Measurements from ENCODE around the gene HPCAL4. TPM values are rescaled to one million over a fixed set of nuclear protein-coding genes. Genes with fewer than 3 reads are reported as not detected.

Gene HPCAL4
- total RNA-seq, 4 donors from 2014 or later, result 0.14 to 0.16 TPM; not detected in 2

DNA sequence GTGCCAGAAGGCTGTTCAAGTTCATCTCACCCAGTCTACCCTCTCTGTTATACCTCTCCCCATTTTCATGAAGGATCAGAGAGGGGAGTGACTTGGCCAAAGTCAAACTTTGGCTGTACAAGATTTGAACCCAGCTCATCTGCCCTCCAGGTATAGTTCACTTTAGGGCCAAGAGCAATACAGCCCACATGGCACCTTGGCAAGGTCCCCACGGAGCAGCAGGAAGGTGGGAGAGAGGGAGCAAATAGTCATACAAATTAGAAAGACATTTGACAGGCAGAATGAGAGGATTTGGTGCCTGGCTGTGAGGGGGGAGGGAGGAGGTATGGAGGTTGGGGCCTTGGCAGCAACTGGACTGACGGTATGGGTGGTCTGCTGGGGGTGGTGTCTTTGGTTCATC is 1.0 kb downstream of the HPCAL4 start:
- in situ Hi-C loops (cut with MboI; ENCODE audit: low pct_ligation_motif_present in 1 of 4, low pct_unique_long_range_greater_than_20kb in 1 of 4, low sequenced_read_pairs in 3 of 4), result no loop called here
- Histone ChIP-seq H3K4me3 (no peak overlapping the region), H3K36me3 (no peaks in the 10 kb centered on the region), H3K27me3 (peaks cover 91% of the 10 kb centered on the region), H3K9me3 (no peaks in the 10 kb centered on the region), H3K4me1 (peaks cover 0 to 19% (median 18%) of the 10 kb centered on the region in 4 donors), H3K27ac (no peak overlapping the region)
- no peak for DNase-seq
- no peak for TF ChIP-seq POLR2AphosphoS5 (IDR thresholded peaks at IDR 0.05)
- TF ChIP-seq EP300 (IDR thresholded peaks at IDR 0.05; ENCODE audit: low read depth), result no peak
- no peak for TF ChIP-seq POLR2A (IDR thresholded peaks at IDR 0.05)
- TF ChIP-seq, protein P1, sequence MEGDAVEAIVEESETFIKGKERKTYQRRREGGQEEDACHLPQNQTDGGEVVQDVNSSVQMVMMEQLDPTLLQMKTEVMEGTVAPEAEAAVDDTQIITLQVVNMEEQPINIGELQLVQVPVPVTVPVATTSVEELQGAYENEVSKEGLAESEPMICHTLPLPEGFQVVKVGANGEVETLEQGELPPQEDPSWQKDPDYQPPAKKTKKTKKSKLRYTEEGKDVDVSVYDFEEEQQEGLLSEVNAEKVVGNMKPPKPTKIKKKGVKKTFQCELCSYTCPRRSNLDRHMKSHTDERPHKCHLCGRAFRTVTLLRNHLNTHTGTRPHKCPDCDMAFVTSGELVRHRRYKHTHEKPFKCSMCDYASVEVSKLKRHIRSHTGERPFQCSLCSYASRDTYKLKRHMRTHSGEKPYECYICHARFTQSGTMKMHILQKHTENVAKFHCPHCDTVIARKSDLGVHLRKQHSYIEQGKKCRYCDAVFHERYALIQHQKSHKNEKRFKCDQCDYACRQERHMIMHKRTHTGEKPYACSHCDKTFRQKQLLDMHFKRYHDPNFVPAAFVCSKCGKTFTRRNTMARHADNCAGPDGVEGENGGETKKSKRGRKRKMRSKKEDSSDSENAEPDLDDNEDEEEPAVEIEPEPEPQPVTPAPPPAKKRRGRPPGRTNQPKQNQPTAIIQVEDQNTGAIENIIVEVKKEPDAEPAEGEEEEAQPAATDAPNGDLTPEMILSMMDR (IDR thresholded peaks at IDR 0.05), result no peak
- intact Hi-C loops (cut with DNase I; ENCODE audit: low total_unique reads), result no loop called here
- WGBS, 2 donors (ENCODE audit: low coverage in 1 of 2), result 42 to 44% methylated on average over 2 of the region's 2 CpGs

DNA sequence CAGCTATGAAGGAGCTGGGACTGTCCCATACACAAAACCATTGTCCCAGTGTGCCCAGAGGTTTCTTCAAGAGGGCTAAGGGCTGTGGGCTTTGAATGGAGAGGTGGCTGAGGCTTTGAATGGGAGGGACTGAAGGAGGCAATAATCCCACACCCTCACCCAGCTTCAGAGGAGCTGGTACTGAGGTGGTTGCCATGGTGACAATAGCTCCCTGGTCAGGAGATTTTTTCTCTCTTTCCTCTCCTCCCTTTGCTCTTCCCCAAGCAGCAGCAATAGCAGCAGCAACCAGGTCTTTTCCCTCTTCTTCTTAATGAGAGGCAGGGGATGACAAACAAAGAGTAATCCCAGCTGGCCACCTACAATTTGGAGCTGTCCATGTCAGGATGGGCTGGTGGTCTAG is 1.6 kb downstream of the HPCAL4 start:
- peaks cover 0 to 19% (median 18%) of the 10 kb centered on the region in 4 donors for H3K4me1 ChIP-seq
- H3K36me3 ChIP-seq, result no peaks in the 10 kb centered on the region
- in situ Hi-C loops (cut with MboI; ENCODE audit: low pct_ligation_motif_present in 1 of 4, low pct_unique_long_range_greater_than_20kb in 1 of 4, low sequenced_read_pairs in 3 of 4) (no loop called here), intact Hi-C loops (cut with DNase I; ENCODE audit: low total_unique reads) (no loop called here)
- peaks cover 91% of the 10 kb centered on the region for H3K27me3 ChIP-seq
- H3K4me3 ChIP-seq, result no peak overlapping the region
- no peak for DNase-seq
- TF ChIP-seq, protein P1 (IDR thresholded peaks at IDR 0.05), result no peak
- TF ChIP-seq POLR2AphosphoS5 (IDR thresholded peaks at IDR 0.05) (no peak), POLR2A (IDR thresholded peaks at IDR 0.05) (no peak), EP300 (IDR thresholded peaks at IDR 0.05; ENCODE audit: low read depth) (no peak)
- no peaks in the 10 kb centered on the region for H3K9me3 ChIP-seq
- no peak overlapping the region for H3K27ac ChIP-seq

DNA sequence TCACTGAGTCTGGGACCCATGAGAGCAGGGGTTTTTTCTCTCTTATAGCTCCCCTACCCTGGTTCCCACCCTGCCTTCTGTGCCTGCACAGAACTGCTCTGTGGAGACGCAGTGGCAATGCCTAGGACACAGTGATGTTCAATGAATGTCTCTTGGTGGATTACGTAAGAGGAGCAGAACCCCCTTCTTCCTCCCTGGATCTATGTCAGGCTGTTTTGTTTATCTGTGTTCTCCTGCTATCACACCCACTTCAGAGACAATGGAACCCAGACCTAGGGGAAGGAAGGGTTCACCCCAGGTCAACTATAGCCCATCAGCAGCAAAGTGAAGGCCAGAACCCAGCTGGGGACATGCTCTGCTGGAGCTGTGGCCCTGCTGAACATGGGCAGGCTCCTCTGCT is 2.0 kb downstream of the HPCAL4 start:
- Histone ChIP-seq H3K27me3 (peaks cover 94% of the 10 kb centered on the region), H3K4me1 (peaks cover 0 to 19% (median 18%) of the 10 kb centered on the region in 4 donors), H3K27ac (no peak overlapping the region), H3K9me3 (no peaks in the 10 kb centered on the region), H3K36me3 (no peaks in the 10 kb centered on the region), H3K4me3 (no peak overlapping the region)
- no peak for DNase-seq
- 74% methylated on average over 2 of the region's 2 CpGs; no CpG with 5 or more reads in 1 of the 2 donors for WGBS, 2 donors (ENCODE audit: low coverage in 1 of 2)
- intact Hi-C loops (cut with DNase I; ENCODE audit: low total_unique reads) (no loop called here), in situ Hi-C loops (cut with MboI; ENCODE audit: low pct_ligation_motif_present in 1 of 4, low pct_unique_long_range_greater_than_20kb in 1 of 4, low sequenced_read_pairs in 3 of 4) (no loop called here)
- no peak for TF ChIP-seq EP300 (IDR thresholded peaks at IDR 0.05; ENCODE audit: low read depth)
- TF ChIP-seq POLR2AphosphoS5 (IDR thresholded peaks at IDR 0.05), result no peak
- TF ChIP-seq, protein P1 (IDR thresholded peaks at IDR 0.05), result no peak
- TF ChIP-seq POLR2A (IDR thresholded peaks at IDR 0.05), result no peak

DNA sequence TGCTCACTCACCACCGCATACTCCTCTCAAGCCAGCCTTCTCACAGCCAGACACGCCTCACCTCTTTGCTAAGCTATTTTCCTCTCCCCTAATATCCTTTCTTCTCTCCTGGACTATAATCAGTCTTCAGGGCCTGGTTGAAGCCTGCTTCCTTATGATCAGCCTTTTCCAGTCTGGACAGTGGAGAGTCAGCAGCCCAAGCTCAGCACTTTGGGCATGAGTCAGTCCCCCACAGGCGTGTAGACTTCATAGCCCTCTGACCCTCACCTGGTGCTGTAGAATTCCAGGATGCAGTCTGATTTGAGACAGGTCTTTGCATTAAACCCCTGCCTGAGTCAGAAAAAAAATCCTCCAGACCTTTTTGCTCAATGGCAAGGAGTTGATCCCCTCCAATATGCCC is 2.5 kb downstream of the HPCAL4 start:
- no peak overlapping the region for H3K27ac ChIP-seq
- WGBS, 2 donors (ENCODE audit: low coverage in 1 of 2), result 64 to 79% methylated on average over 2 to 3 of the region's 3 CpGs
- DNase-seq, result no peak
- in situ Hi-C loops (cut with MboI; ENCODE audit: low pct_ligation_motif_present in 1 of 4, low pct_unique_long_range_greater_than_20kb in 1 of 4, low sequenced_read_pairs in 3 of 4) (no loop called here), intact Hi-C loops (cut with DNase I; ENCODE audit: low total_unique reads) (no loop called here)
- H3K4me3 ChIP-seq, result no peak overlapping the region
- H3K36me3 ChIP-seq, result no peaks in the 10 kb centered on the region
- H3K4me1 ChIP-seq, result peaks cover 0 to 22% (median 18%) of the 10 kb centered on the region in 4 donors
- TF ChIP-seq POLR2A (IDR thresholded peaks at IDR 0.05), result no peak
- TF ChIP-seq, protein P1 (IDR thresholded peaks at IDR 0.05), result no peak
- no peak for TF ChIP-seq EP300 (IDR thresholded peaks at IDR 0.05; ENCODE audit: low read depth)
- TF ChIP-seq POLR2AphosphoS5 (IDR thresholded peaks at IDR 0.05), result no peak
- H3K27me3 ChIP-seq, result peaks cover 95% of the 10 kb centered on the region
- no peaks in the 10 kb centered on the region for H3K9me3 ChIP-seq
